ENCODE measurements around the gene KCNH2. TPM values are rescaled to one million over a fixed set of nuclear protein-coding genes. Genes with fewer than 3 reads are reported as not detected.

The KCNH2 gene
- total RNA-seq, 4 donors from 2014 or later = 0.33 to 0.93 (median 0.63) TPM

DNA sequence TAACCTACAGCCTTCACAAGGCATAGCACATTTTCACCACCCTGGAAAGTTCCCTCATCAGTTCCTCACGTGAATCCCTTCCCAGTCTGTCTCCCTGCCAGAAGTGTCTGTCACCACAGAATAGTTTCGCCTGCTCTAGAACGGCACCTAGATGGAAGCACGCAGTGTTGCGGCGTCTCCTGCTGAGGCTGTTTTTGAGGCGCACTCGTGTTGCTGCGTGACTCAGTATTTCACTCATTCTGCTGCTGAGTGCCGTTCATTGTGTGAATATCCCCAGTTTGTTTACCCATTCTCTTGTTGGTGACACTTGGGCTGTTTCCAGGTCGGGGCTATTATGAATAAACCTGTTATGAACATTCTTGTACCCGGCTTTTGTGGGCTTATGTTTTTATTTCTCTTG, 25.5 kb upstream of the KCNH2 start:
- Histone ChIP-seq H3K27ac (no peak overlapping the region), H3K27me3 (no peaks in the 10 kb centered on the region), H3K9me3 (no peaks in the 10 kb centered on the region), H3K4me1 (peaks cover 0 to 6% of the 10 kb centered on the region in 2 donors), H3K36me3 (no peaks in the 10 kb centered on the region), H3K4me3 (replicated peaks in 1 of 3) (no peak overlapping the region)
- DNase-seq = no peak
- TF ChIP-seq POLR2A (IDR thresholded peaks at IDR 0.05) = no peak
- intact Hi-C loops (cut with DNase I) = no loop called here
- 71 to 72% methylated on average over 12 of the region's 12 CpGs for WGBS, 2 donors

DNA sequence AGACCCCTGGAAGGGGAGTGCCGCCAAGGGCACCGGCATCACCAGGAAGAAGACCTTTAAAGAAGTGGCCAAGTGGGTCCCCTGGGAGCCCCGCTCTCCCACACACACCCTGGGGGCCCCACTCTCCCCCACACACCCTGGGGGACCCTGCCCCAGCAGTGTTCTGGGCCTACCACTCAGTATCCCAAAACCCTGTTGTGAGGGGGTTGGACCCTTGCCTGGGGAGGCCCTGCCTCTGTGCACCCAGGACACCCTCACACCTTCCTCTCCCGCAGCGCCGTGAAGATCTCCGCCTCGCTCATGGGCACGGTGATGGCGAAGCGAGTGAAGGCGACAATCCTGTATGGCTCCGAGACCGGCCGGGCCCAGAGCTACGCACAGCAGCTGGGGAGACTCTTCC, 23.4 kb upstream of the KCNH2 start:
- intact Hi-C loops (cut with DNase I) = no loop called here
- Histone ChIP-seq H3K36me3 (no peaks in the 10 kb centered on the region), H3K4me1 (no peaks in the 10 kb centered on the region), H3K27me3 (no peaks in the 10 kb centered on the region), H3K27ac (no peak overlapping the region), H3K9me3 (no peaks in the 10 kb centered on the region), H3K4me3 (replicated peaks in 1 of 3) (no peak overlapping the region)
- TF ChIP-seq, protein P1, sequence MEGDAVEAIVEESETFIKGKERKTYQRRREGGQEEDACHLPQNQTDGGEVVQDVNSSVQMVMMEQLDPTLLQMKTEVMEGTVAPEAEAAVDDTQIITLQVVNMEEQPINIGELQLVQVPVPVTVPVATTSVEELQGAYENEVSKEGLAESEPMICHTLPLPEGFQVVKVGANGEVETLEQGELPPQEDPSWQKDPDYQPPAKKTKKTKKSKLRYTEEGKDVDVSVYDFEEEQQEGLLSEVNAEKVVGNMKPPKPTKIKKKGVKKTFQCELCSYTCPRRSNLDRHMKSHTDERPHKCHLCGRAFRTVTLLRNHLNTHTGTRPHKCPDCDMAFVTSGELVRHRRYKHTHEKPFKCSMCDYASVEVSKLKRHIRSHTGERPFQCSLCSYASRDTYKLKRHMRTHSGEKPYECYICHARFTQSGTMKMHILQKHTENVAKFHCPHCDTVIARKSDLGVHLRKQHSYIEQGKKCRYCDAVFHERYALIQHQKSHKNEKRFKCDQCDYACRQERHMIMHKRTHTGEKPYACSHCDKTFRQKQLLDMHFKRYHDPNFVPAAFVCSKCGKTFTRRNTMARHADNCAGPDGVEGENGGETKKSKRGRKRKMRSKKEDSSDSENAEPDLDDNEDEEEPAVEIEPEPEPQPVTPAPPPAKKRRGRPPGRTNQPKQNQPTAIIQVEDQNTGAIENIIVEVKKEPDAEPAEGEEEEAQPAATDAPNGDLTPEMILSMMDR (IDR thresholded peaks at IDR 0.05) = no peak
- no peak for TF ChIP-seq POLR2A (IDR thresholded peaks at IDR 0.05)
- DNase-seq = no peak
- 96 to 97% methylated on average over 8 to 16 of the region's 16 CpGs for WGBS, 2 donors

DNA sequence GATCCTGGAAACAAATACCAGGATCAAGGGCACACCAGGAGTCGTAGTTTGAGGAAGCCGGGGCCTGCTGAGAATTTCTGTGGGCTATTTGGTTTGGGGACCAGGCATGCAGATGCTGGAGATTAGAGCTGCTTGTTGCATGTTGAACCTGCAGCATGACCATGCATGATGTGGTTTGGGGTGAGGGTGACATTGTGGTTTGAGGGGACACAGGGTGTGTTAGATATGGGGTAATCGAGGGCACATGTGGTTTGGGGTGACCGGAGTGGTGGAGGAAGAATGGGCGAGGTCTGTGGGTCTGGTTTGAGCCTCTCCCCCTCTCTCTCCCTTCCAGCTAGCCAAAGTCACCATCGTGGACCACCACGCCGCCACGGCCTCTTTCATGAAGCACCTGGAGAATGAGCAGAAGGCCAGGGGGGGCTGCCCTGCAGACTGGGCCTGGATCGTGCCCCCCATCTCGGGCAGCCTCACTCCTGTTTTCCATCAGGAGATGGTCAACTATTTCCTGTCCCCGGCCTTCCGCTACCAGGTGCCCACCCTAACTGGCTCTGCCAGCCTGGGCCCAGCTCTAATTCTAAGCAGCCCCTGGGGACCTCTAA, 22.9 kb upstream of the KCNH2 start:
- intact Hi-C loops (cut with DNase I) = no loop called here
- Histone ChIP-seq H3K4me3 (replicated peaks in 1 of 3) (no peak overlapping the region), H3K4me1 (no peaks in the 10 kb centered on the region), H3K36me3 (no peaks in the 10 kb centered on the region), H3K27ac (no peak overlapping the region), H3K27me3 (no peaks in the 10 kb centered on the region), H3K9me3 (no peaks in the 10 kb centered on the region)
- 86 to 91% methylated on average over 13 of the region's 13 CpGs for WGBS, 2 donors
- TF ChIP-seq POLR2A (IDR thresholded peaks at IDR 0.05) = no peak
- TF ChIP-seq, protein P1 (IDR thresholded peaks at IDR 0.05) = no peak
- no peak for DNase-seq

DNA sequence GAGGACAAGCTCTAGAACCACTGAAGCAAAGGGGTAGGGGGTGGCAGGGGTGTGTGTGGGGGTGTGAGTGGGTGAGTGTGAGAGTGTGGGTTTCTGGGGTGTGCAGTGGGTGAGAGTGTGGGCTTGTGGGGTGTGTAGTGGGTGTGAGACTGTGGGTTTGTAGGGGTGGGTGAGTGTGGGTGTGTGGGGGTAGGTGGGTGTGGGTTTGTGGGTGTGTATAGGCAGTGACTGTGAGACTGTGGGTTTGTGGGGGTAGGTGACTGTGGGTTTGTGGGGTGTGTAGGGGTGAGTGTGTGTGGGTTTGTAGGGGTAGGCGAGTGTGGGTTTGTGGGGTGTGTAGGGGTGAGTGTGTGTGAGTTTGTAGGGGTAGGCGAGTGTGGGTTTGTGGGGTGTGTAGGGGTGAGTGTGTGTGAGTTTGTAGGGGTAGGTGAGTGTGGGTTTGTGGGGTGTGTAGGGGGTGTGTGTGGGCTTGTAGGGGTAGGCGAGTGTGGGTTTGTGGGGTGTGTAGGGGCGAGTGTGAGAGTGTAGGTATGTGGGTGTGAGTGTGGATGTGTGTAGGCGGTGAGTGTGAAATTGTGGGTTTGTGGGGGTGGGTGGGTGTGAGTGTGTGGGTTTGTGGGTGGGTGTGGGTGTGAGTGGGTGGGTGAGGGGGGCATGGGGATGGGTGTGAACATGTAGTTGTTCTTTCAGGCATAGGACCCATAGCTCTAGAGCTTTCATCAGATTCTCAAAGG, 21.5 kb upstream of the KCNH2 start:
- Histone ChIP-seq H3K4me1 (no peaks in the 10 kb centered on the region), H3K27ac (no peak overlapping the region), H3K9me3 (no peaks in the 10 kb centered on the region), H3K27me3 (no peaks in the 10 kb centered on the region), H3K4me3 (replicated peaks in 1 of 3) (no peak overlapping the region), H3K36me3 (no peaks in the 10 kb centered on the region)
- intact Hi-C loops (cut with DNase I) = no loop called here
- 89 to 93% methylated on average over 5 of the region's 5 CpGs for WGBS, 2 donors
- TF ChIP-seq POLR2A (IDR thresholded peaks at IDR 0.05) = no peak
- TF ChIP-seq, protein P1 (IDR thresholded peaks at IDR 0.05) = no peak
- DNase-seq = no peak

DNA sequence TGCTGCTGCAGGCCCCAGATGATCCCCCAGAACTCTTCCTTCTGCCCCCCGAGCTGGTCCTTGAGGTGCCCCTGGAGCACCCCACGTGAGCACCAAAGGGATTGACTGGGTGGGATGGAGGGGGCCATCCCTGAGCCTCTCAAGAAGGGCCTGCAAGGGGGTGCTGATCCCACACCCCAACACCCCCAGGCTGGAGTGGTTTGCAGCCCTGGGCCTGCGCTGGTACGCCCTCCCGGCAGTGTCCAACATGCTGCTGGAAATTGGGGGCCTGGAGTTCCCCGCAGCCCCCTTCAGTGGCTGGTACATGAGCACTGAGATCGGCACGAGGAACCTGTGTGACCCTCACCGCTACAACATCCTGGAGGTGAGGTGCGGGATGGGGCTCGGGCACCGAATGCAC, 20.9 kb upstream of the KCNH2 start:
- no peaks in the 10 kb centered on the region for H3K27me3 ChIP-seq
- no peak for DNase-seq
- H3K27ac ChIP-seq = no peak overlapping the region
- no peak overlapping the region for H3K4me3 ChIP-seq (replicated peaks in 1 of 3)
- WGBS, 2 donors = 82 to 96% methylated on average over 7 to 9 of the region's 12 CpGs
- H3K9me3 ChIP-seq = no peaks in the 10 kb centered on the region
- no peaks in the 10 kb centered on the region for H3K36me3 ChIP-seq
- H3K4me1 ChIP-seq = no peaks in the 10 kb centered on the region
- intact Hi-C loops (cut with DNase I) = no loop called here
- TF ChIP-seq, protein P1 (IDR thresholded peaks at IDR 0.05) = no peak
- TF ChIP-seq POLR2A (IDR thresholded peaks at IDR 0.05) = no peak

All from thyroid gland (tissue), 4 donors.